ENCODE data around the gene TTC27. TPM values are rescaled to one million over a fixed set of nuclear protein-coding genes. Genes with fewer than 3 reads are reported as not detected.

TTC27 gene
- total and polyA plus RNA-seq, 2 of the 13 experiments (the other 11 are each of a cell fraction or from before 2014, with no cell fraction given), result 26.7 to 44.7 TPM

- TF ChIP-seq ZZZ3 (CRISPR knock-in tag; IDR thresholded peaks at IDR 0.05; ENCODE audit: borderline replicate concordance), result no peak
- no peak for TF ChIP-seq ZNF563 (CRISPR knock-in tag; IDR thresholded peaks at IDR 0.05)
- peak; percentile 79 for TF ChIP-seq FOXK1 (CRISPR knock-in tag; IDR thresholded peaks at IDR 0.05; ENCODE audit: borderline replicate concordance, low read depth)
- no peak for TF ChIP-seq ZNF773 (CRISPR knock-in tag; IDR thresholded peaks at IDR 0.05; ENCODE audit: borderline replicate concordance)
- peak; percentile 46; the same call in 1 of the 2 replicates for TF ChIP-seq ZNF816 (CRISPR knock-in tag; IDR thresholded peaks at IDR 0.05; ENCODE audit: borderline replicate concordance)
- TF ChIP-seq RXRB (CRISPR knock-in tag; IDR thresholded peaks at IDR 0.05; ENCODE audit: borderline replicate concordance), result 0 out of 2 replicates have a peak, but pooled peaks have one; percentile 12
- TF ChIP-seq FOXK2 (IDR thresholded peaks at IDR 0.05), result 0 out of 2 replicates have a peak, but pooled peaks have one; percentile 58
- TF ChIP-seq SIN3B (IDR thresholded peaks at IDR 0.05; ENCODE audit: low read length), result peak; percentile 79
- no peak for TF ChIP-seq THAP8 (CRISPR knock-in tag; IDR thresholded peaks at IDR 0.05; ENCODE audit: borderline replicate concordance)
- peak; percentile 91; the same call in 1 of the 2 replicates for TF ChIP-seq THAP9 (CRISPR knock-in tag; IDR thresholded peaks at IDR 0.05; ENCODE audit: borderline replicate concordance)
- no peak for TF ChIP-seq ZNF34 (CRISPR knock-in tag; IDR thresholded peaks at IDR 0.05; ENCODE audit: borderline replicate concordance)
- no peak for TF ChIP-seq ZNF597 (CRISPR knock-in tag; IDR thresholded peaks at IDR 0.05)
- TF ChIP-seq NR2F1 (CRISPR knock-in tag; IDR thresholded peaks at IDR 0.05), result peak in 1 of 2 experiments; percentile 15; a peak in 1 of 4 replicates
- peak; percentile 96 for TF ChIP-seq TGIF2 (CRISPR knock-in tag; IDR thresholded peaks at IDR 0.05)
- TF ChIP-seq TBX2 (CRISPR knock-in tag; IDR thresholded peaks at IDR 0.05; ENCODE audit: borderline replicate concordance), result peak; percentile 50; the same call in 1 of the 2 replicates
- TF ChIP-seq SOX6 (IDR thresholded peaks at IDR 0.05), result no peak
- peak; percentile 55 for TF ChIP-seq SOX6 (CRISPR knock-in tag; IDR thresholded peaks at IDR 0.05)
- TF ChIP-seq ZNF121 (CRISPR knock-in tag; IDR thresholded peaks at IDR 0.05), result peak; percentile 46
- no peak for TF ChIP-seq STAT5B (CRISPR knock-in tag; IDR thresholded peaks at IDR 0.05)
- no peak for TF ChIP-seq ZNF432 (CRISPR knock-in tag; IDR thresholded peaks at IDR 0.05; ENCODE audit: borderline replicate concordance)
- peak; percentile 71 for TF ChIP-seq SRSF1 (optimal IDR thresholded peaks at IDR 0.05; ENCODE audit: low read depth, low read length)
- peak; percentile 99; the same call in 1 of the 2 replicates for TF ChIP-seq MXD1 (CRISPR knock-in tag; IDR thresholded peaks at IDR 0.05)
- TF ChIP-seq ZNF382 (CRISPR knock-in tag; IDR thresholded peaks at IDR 0.05; ENCODE audit: borderline replicate concordance), result no peak
- no peak for TF ChIP-seq ZBTB7A (CRISPR knock-in tag; IDR thresholded peaks at IDR 0.05)
- peak; percentile 79; the same call in 1 of the 2 replicates for TF ChIP-seq ZNF556 (CRISPR knock-in tag; IDR thresholded peaks at IDR 0.05; ENCODE audit: borderline replicate concordance)
- peak; percentile 84; the same call in 1 of the 2 replicates for TF ChIP-seq ZNF224 (CRISPR knock-in tag; IDR thresholded peaks at IDR 0.05)
These were observed at the start of gene TTC27 (continued) for GRCh38 chr2:32627814-32628579.

Data from HepG2 (cell line).